ENCODE data around the gene SUSD3. TPM values are rescaled to one million over a fixed set of nuclear protein-coding genes. Genes with fewer than 3 reads are reported as not detected.

Gene SUSD3
- total RNA-seq, 1 experiment from 2014 or later = 2.2 TPM

DNA sequence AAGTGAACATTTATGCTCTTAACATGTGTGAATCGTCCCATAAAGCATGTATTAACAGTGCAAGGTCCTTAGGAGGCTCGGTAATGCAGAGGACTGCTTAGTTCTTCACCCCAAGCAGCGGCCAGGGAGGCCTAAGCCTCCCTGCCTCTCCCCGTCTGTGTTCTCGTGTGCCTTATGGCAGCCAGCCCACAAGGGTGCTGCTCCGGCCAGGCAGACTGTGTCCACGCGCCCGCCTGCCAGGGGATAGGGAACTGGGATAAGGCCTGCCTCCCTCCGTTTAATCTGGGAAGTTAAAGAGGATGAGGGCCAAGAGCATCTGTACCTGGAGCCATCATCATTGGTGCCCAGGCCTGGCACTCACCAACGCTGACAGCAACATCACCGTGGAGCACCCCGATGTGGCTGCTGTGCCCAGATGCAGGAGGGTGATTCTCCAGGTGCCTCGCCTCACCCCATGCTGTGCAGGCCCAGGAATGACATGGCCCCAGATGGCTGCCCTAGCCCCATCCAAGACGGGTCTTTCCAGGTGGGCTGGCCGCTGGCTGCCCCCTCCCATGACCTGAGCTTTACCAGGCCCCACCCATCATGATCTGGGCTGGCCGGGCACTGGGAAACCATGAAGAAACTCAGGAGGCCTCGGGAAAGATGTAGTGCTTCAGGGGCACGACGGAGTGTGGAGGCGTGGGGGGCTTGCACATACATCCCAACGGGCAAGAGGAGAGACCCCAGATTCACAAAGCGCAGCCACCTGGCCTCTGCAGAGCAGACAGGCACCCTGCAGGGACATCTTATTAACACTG is 35.6 kb upstream of the SUSD3 start:
- no peak for DNase-seq
- intact Hi-C loops (cut with micrococcal nuclease; ENCODE audit: unreplicated experiment) = no loop called here
- Histone ChIP-seq H3K4me1 (no peaks in the 10 kb centered on the region), H3K9me3 (no peaks in the 10 kb centered on the region), H3K4me3 (ENCODE audit: low read depth, low read length) (no peak overlapping the region), H3K27me3 (replicated peaks; ENCODE audit: control insufficient read depth, insufficient read depth, low read length) (no peaks in the 10 kb centered on the region), H3K36me3 (ENCODE audit: control insufficient read depth, insufficient read depth, low read length) (no peaks in the 10 kb centered on the region; the same call in 1 of the 2 replicates)
- TF ChIP-seq, protein P1, sequence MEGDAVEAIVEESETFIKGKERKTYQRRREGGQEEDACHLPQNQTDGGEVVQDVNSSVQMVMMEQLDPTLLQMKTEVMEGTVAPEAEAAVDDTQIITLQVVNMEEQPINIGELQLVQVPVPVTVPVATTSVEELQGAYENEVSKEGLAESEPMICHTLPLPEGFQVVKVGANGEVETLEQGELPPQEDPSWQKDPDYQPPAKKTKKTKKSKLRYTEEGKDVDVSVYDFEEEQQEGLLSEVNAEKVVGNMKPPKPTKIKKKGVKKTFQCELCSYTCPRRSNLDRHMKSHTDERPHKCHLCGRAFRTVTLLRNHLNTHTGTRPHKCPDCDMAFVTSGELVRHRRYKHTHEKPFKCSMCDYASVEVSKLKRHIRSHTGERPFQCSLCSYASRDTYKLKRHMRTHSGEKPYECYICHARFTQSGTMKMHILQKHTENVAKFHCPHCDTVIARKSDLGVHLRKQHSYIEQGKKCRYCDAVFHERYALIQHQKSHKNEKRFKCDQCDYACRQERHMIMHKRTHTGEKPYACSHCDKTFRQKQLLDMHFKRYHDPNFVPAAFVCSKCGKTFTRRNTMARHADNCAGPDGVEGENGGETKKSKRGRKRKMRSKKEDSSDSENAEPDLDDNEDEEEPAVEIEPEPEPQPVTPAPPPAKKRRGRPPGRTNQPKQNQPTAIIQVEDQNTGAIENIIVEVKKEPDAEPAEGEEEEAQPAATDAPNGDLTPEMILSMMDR (IDR thresholded peaks at IDR 0.05; ENCODE audit: insufficient read depth in 1 of 2, low read depth in 1 of 2, low read length in 1 of 2, severe bottlenecking in 1 of 2, unreplicated experiment in 1 of 2) = no peak
- Mint-ChIP-seq H3K27ac (ENCODE audit: unreplicated experiment) (no peak overlapping the region), H3K4me1 (ENCODE audit: low read depth, unreplicated experiment) (no peaks in the 10 kb centered on the region), H3K4me3 (ENCODE audit: unreplicated experiment) (no peak overlapping the region), H3K36me3 (ENCODE audit: insufficient read depth, unreplicated experiment) (peaks cover 14% of the 10 kb centered on the region), H3K9me3 (ENCODE audit: unreplicated experiment) (no peaks in the 10 kb centered on the region), H3K27me3 (ENCODE audit: insufficient read depth, unreplicated experiment) (no peaks in the 10 kb centered on the region)
- ChIA-PET CTCF (no interaction called here), POLR2A (no interaction called here)
- BruUV-seq (replicated peaks) = no TSS peak

DNA sequence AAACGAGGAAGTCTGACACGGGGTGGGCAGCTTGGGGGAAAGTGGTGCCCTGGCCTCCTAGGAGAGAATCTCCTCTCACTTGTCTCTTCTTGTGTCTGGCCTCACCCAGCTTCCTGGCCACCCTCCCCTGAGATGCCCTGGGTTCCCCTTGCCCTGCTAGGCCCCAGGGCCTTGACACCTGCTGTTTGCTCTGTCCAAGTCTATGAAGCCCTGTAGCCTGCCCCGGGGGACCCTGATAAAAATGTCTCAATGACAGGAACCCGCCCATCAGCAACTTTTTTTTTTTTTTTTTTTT is 35.0 kb upstream of the SUSD3 start:
- Mint-ChIP-seq H3K4me3 (ENCODE audit: unreplicated experiment) (no peak overlapping the region), H3K4me1 (ENCODE audit: low read depth, unreplicated experiment) (no peaks in the 10 kb centered on the region), H3K36me3 (ENCODE audit: insufficient read depth, unreplicated experiment) (peaks cover 12% of the 10 kb centered on the region), H3K27me3 (ENCODE audit: insufficient read depth, unreplicated experiment) (no peaks in the 10 kb centered on the region), H3K27ac (ENCODE audit: unreplicated experiment) (no peak overlapping the region), H3K9me3 (ENCODE audit: unreplicated experiment) (no peaks in the 10 kb centered on the region)
- DNase-seq = no peak
- ChIA-PET CTCF (no interaction called here), POLR2A (no interaction called here)
- no TSS peak for BruUV-seq (replicated peaks)
- no peak overlapping the region for H3K4me3 ChIP-seq (ENCODE audit: low read depth, low read length)
- no peaks in the 10 kb centered on the region for H3K9me3 ChIP-seq
- intact Hi-C loops (cut with micrococcal nuclease; ENCODE audit: unreplicated experiment) = no loop called here
- no peaks in the 10 kb centered on the region for H3K27me3 ChIP-seq (replicated peaks; ENCODE audit: control insufficient read depth, insufficient read depth, low read length)
- TF ChIP-seq, protein P1 (IDR thresholded peaks at IDR 0.05; ENCODE audit: insufficient read depth in 1 of 2, low read depth in 1 of 2, low read length in 1 of 2, severe bottlenecking in 1 of 2, unreplicated experiment in 1 of 2) = no peak
- H3K36me3 ChIP-seq (ENCODE audit: control insufficient read depth, insufficient read depth, low read length) = no peaks in the 10 kb centered on the region; the same call in 1 of the 2 replicates
- no peaks in the 10 kb centered on the region for H3K4me1 ChIP-seq

DNA sequence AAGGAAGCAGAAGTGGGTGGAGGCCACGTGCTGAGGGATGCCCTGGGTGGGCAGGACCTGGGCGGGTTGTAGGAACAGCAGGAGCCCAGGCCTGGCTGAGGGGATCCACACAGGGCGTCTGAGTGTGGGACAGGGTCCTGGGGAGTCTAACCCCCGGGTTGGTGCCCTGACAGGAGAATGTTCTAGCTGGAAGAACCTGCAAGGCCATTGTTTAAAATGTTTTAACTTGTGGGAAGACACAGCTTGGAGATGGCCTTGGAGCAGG is 33.9 kb upstream of the SUSD3 start:
- Histone ChIP-seq H3K36me3 (ENCODE audit: control insufficient read depth, insufficient read depth, low read length) (no peaks in the 10 kb centered on the region; the same call in none of the 2 replicates), H3K4me3 (ENCODE audit: low read depth, low read length) (no peak overlapping the region), H3K4me1 (no peaks in the 10 kb centered on the region), H3K27me3 (replicated peaks; ENCODE audit: control insufficient read depth, insufficient read depth, low read length) (no peaks in the 10 kb centered on the region), H3K9me3 (no peaks in the 10 kb centered on the region)
- H3K4me1 Mint-ChIP-seq (ENCODE audit: low read depth, unreplicated experiment) = no peaks in the 10 kb centered on the region
- TF ChIP-seq, protein P1 (IDR thresholded peaks at IDR 0.05; ENCODE audit: insufficient read depth in 1 of 2, low read depth in 1 of 2, low read length in 1 of 2, severe bottlenecking in 1 of 2, unreplicated experiment in 1 of 2) = no peak
- intact Hi-C loops (cut with micrococcal nuclease; ENCODE audit: unreplicated experiment) = no loop called here
- BruUV-seq (replicated peaks) = no TSS peak
- no peak for DNase-seq
- H3K9me3 Mint-ChIP-seq (ENCODE audit: unreplicated experiment) = no peaks in the 10 kb centered on the region
- H3K36me3 Mint-ChIP-seq (ENCODE audit: insufficient read depth, unreplicated experiment) = peaks cover 1% of the 10 kb centered on the region
- no peak overlapping the region for H3K4me3 Mint-ChIP-seq (ENCODE audit: unreplicated experiment)
- H3K27ac Mint-ChIP-seq (ENCODE audit: unreplicated experiment) = no peak overlapping the region
- ChIA-PET POLR2A (no interaction called here), CTCF (no interaction called here)
- H3K27me3 Mint-ChIP-seq (ENCODE audit: insufficient read depth, unreplicated experiment) = no peaks in the 10 kb centered on the region
